ENCODE results near the gene SOX5.

DNA sequence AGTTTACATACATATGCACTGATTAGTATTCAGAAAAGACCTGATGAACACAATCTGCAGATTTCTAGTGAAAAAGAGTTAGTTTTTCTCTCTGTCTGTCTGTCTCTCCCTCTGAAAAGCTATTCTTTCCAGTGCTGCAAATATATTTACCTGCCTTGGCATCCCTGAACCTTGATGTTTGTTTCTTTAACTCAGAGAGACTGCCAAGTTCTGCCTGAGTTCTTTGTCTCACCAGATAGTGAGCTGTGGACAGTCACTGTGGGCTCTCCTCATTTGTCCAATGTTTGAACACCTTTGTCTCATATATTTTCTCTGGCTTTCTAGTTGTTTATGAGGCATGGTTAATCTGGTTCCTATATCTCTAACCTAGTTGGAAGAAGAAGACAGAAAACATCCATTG is 250.4 kb downstream of the SOX5 start:
- TF ChIP-seq, protein P1, sequence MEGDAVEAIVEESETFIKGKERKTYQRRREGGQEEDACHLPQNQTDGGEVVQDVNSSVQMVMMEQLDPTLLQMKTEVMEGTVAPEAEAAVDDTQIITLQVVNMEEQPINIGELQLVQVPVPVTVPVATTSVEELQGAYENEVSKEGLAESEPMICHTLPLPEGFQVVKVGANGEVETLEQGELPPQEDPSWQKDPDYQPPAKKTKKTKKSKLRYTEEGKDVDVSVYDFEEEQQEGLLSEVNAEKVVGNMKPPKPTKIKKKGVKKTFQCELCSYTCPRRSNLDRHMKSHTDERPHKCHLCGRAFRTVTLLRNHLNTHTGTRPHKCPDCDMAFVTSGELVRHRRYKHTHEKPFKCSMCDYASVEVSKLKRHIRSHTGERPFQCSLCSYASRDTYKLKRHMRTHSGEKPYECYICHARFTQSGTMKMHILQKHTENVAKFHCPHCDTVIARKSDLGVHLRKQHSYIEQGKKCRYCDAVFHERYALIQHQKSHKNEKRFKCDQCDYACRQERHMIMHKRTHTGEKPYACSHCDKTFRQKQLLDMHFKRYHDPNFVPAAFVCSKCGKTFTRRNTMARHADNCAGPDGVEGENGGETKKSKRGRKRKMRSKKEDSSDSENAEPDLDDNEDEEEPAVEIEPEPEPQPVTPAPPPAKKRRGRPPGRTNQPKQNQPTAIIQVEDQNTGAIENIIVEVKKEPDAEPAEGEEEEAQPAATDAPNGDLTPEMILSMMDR (IDR thresholded peaks at IDR 0.05), result no peak
- TF ChIP-seq POLR2A (IDR thresholded peaks at IDR 0.05), result no peak

All from heart left ventricle (tissue), 13 donors.